NOMO-1 (cell line): Measurements from ENCODE around the gene FSIP1.

Experiments
- DNase-seq, 2 experiments: peaks; one replicate each; lab custom pipeline; 2025; ENCODE audit not compliant: unreplicated experiment in 2 of 2; lab: John Stamatoyannopoulos, UW

FSIP1 gene

GRCh38 chr15:39721893-39722292, 60.7 kb downstream of the FSIP1 start:
- DNase-seq: no peak

DNA sequence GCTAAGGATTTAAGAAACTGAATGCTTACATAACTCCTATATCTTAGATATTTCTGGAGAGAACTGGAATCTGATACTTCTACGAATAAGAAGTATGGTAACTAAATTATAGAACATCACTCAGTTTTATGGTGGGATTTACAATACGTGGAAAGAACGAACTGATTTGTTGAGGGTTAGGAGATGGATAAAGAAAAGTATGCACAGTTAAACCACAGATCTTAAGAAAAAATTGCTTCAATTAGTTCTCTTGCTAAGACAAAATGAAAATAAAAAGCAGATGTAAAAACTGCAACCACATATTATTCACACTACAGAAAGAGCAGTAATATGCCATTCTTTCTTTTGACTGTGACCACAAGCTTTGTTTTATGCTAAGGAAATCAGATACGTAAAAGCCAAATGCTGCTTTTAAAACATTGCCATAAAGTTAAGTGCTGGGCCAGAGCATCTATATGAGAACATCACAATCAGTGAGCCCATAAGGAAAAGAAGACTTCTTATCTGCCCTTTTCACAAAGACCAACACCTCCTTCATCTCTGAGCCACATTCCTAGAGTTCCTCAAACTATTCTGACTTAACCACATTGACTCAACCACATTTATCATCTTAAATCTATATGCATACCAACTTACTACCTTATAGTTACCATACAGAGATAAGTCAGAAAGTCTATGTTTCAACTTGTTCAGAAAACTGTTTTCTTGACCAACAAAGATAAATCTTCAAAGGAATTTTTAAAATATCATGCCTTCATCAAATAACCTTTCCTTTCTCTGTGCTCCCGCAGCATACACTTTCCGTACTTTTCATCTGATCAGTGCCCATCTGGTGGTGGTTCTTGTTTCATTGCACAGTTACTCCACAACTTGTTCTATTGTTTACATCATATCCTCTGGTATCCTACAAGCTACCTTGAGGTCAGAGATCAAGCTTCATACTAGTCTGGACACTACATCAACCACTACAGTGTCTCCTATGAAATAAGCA, 61.7 kb downstream of the FSIP1 start:
- no peak for DNase-seq

- no peak for DNase-seq
Measured at GRCh38 chr15:39720081-39720480, 62.6 kb downstream of the FSIP1 start.

DNA sequence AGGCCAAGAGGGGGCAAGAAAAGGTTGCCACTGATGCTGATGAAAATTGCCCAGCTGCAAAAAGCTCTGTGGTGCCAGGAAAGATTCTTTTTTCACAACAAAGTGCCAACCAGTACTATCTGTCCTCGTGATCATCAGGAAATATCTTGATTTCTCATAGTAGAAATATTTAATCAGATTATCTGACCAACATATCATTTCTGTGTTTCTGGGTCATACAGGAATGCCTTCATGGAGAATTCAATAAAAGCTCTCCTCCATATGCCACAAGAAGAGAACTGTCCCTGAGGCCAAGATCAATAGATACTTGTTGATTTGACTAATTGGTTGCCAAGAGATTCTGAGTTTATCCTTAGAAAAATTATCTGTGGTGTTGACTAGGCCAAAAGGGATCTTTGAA, 63.5 kb downstream of the FSIP1 start:
- DNase-seq: no peak

DNA sequence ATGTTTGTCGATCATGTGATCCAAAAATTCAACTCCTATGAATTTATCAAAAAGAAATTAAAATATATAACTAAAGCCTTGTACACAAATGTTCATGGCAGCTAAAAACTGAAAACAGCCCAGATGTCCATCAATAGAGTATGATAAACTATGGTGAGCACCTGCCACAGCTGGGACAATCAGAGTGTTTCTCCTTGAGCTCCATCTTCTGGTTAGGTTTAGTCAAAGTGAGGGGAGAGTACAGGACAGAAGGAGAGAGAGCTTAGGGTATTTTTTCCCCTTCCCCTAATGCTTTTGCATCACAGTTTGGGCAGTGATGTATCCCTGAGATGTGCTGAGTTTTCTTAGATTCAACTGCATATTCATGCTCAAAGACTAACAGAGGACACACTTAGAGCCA, 65.5 kb downstream of the FSIP1 start:
- DNase-seq: no peak

- DNase-seq: no peak
Measured at GRCh38 chr15:39714251-39714650, 68.4 kb downstream of the FSIP1 start.

DNA sequence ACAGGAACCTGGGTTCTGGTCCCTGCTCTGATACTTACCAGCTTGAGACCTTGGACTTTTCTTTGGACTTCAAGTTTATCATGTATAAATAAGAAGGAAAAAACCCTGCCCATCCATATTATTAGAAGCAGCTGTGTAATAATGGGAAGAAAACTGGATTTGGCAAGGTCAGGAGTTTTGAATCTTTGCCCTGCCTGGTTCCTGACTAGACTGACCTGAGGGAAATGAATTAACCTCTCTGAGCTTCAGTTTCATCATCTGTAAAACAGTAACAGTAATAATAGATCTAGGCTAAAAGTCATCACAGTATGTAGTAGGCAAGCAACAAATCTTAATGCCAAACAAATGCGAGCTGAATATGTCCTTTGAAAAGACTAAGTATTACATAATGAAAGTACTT, 68.8 kb downstream of the FSIP1 start:
- no peak for DNase-seq

- DNase-seq: no peak
Measured at GRCh38 chr15:39710681-39711080, 72.0 kb downstream of the FSIP1 start.

GRCh38 chr15:39709941-39710340, 72.7 kb downstream of the FSIP1 start:
- DNase-seq: no peak

GRCh38 chr15:39706206-39706605, 76.4 kb downstream of the FSIP1 start:
- no peak for DNase-seq

GRCh38 chr15:39704689-39705088, 78.0 kb downstream of the FSIP1 start:
- no peak for DNase-seq

- DNase-seq: no peak
Measured at GRCh38 chr15:39704235-39704634, 78.4 kb downstream of the FSIP1 start.

GRCh38 chr15:39701988-39702387, 80.7 kb downstream of the FSIP1 start:
- DNase-seq: no peak

DNA sequence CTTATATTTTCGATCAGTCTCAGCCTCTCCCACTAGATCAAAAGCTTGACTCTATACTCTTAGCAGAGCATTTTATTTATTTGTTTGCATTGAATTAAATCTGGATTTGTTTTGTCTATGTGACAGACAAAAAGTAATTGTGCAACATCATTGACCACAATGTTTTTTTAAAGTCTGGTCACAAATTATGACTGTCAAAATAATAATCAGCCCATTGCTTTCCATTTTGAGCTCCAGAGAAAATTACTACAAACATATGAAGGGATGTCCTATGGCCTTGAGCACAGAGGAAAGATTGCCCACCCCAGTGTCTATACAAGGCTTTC, 82.3 kb downstream of the FSIP1 start:
- DNase-seq: no peak

DNA sequence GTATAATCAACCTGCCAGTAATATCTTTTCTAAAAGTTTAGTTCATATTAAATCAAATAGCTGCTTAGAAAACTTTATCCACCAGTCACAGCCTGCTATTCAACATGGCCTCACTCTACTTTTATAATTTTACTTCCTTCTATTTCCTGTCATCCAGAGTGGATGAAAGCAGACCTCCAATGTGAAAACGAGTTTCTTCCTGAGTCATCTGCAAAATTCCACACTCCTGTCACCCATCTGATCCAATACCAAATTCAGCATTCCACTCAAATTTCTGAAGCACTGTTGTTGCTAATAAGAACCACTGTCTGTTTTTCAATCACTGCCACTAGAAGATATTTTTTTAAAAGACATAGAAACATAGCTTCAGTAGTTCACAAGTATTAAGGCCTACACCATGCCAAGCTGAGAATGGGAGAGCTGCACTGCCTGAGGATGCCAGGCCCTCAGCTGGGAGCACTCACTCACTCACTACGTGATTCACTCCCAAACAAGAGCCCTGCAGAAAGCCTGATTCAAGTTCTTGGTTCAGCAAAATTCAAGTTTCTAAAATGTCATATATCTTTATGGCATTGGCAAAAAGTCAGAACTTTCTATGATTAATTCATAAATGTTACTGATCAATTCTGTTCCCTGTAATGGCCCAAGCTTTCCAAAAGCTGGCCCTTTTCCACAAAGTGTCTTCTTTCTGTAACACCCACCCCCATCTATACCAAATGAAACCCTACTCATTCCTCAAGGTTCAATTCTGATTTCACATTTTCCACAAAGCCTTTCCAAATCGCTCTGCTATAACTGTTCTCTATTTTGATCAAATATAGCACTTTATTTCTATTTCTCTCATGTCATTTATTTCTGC, 82.9 kb downstream of the FSIP1 start:
- no peak for DNase-seq

DNA sequence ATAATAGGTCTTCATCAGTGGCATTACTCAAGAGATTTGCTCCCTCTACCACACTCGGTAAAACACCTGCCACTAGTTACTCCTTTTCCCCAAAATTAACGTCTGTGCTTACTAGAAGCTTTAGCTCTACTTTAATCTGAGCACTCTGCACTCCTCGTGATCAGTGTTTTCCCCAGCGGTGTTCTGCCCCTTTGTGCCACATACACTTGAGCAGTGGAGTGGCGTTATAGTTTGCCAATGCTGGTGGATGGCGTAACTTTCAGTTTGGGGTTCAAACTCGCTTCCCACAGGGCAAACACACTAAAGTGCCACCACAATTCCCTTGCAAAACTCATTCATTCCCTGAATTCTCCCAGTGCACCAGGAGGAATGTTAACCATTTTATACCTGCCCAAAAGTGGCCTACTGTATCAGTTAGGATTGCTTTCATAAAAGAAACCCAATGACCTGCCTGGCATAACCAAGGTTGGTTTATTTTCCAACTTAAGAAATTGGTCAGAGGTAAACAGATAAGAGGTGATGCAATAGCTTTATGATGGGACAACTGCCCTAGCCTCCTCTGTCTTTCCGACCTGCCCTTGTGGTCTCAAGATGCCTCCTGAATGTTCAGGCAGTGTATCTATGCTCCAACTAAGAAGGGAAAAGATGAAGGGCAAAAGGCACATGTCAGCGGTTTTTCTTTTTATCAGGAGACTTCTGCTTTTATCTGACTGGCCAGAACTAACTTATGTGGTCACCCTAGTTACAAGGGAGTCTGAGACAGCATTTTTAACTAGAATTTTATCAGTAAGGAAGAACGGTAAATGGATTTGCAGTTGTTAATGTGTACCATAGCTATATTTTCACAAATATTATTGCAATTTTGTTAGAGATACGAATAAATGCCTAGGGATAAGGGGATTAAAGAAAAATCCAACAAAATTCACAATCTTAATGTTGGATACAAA, 83.9 kb downstream of the FSIP1 start:
- peak in 1 of 2 experiments; percentile 28 for DNase-seq

GRCh38 chr15:39697509-39697908, 85.1 kb downstream of the FSIP1 start:
- DNase-seq: no peak

- DNase-seq: no peak
Measured at GRCh38 chr15:39695793-39696192, 86.8 kb downstream of the FSIP1 start.

DNA sequence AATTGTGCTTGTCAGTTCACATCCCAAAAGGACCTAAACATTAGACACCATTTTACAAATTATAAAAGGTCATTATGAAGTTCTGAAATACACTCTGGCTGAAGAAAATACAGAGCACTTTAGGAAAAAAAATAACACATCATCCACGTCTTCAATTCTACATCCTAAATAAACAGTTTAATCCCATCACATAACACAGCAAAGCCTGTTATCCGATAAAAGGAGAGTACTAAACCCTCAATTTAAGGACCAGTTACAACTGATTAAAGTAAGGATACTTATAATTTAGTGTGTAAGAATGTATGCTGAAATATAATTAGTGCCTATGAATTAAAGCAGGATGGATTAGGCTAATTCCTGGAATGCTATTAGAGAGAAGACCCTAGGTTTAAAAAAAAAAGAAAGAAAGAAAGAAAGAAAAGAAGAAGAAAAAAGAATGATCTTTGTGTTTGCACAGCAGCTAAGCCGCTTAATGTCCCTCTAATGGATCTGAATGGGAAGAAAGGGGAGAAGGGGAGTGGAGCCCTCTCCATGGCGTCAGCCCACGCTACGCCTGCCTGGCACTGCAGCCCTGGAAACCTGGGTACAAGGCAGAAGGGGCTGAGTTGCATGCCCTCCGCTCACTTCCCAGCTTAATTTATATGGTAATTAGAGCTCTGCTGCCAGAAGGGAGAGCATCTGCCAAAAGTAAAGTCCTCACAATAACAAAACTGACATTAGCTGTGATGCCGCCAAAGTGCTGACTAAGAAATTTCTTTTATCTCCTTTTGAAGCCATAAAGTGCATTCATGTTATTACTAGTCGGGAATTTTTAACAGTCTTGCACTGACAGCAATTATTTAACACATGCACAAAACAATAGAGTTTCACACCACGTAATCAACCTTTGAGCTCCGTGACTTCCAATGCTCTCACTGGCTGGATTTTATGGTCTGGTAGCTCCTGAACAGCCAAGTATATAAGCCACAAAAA, 90.0 kb downstream of the FSIP1 start:
- no peak for DNase-seq
